Measurements from ENCODE around the gene KIF1B. TPM values are rescaled to one million over a fixed set of nuclear protein-coding genes. Genes with fewer than 3 reads are reported as not detected.
"Not testable (repeated sequence)": the region's sequence is repeated elsewhere in the genome, so short reads cannot be mapped to it uniquely, and the experiment has no call there.

Gene KIF1B
- total RNA-seq, 1 experiment from 2014 or later: 8.7 TPM

GRCh38 chr1:10426535-10426848 is 216.1 kb downstream of the KIF1B start:
- DNase-seq (ENCODE audit: low spot score): not testable (repeated sequence)

DNA sequence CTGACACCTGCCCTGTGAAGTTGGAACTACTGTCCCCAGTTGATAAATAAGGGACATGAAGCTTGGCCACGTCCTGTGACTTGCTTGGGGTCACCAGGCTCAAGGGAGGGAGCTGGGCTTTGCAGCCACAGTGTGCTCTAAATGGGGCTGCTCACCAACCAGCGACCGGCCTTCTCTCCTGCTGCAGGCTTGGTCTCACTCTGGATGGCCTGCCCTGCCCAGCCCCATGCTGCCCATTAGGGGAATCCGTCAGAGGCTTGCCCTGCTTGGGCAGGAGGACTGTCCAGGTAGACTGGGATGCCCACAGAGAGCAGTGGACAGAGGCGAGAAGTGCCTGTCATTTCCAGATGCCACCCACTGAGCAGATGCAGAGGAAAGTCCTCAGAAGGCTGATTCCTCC is 218.6 kb downstream of the KIF1B start:
- no peak for DNase-seq (ENCODE audit: low spot score)

GRCh38 chr1:10429868-10430215 is 219.5 kb downstream of the KIF1B start:
- DNase-seq (ENCODE audit: low spot score): no peak

DNA sequence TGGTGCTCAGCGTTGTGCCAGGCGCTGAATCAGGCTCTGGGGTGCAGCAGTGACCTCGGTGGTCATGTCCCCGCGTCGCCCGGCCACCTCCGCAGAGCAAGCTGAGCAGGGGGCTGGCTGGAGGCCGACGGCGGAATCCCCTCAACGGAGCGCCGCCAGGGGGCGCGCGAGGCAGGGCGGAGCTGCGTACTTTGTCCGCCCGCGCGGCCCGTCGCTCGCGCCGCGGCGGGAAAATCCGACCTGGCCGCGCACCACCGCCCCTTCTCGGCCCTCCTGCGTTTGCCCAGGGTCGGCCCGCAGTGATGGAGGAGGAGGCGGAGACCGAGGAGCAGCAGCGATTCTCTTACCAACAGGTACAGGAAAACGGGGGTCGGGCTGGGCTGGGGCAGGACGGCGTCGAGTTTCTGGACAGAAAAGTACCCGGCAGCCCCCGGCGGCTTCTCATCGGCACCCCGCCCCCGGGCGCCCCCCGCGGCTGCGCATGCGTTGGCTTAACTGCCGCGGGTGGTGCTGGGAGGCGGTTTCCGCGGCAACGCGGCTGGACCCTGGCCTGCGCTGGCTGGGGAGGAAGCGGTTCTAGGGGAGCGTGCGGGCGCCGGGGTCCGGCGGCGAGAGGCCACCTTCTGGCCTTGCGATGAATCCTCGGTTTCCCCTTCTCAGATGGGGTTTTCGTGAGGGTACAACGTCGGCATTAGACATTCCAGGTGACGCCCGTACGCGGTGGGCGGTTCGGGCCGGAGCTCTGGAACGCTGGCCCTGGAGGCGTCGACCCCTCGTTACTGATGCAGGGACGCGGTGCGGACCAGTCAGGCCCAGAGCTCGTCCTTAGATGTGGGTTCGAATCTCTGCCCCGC is 220.1 kb downstream of the KIF1B start, which contains the start of gene CENPS:
Gene CENPS, plus strand, starts transcription at position 218 of the 854 bp plus-strand sequence. Its CDS starts 85 bp downstream, at position 303.
- DNase-seq (ENCODE audit: low spot score): peak; percentile 88

Small RNA genes lying within 50 kb of the gene (small RNA-seq; reads per million reads assigned to genes)
- gene MIR1273D: not detected
- gene RNU6-37P: not detected
- not detected for gene RNU6-828P

Other genes starting within 250 kb of the KIF1B start
- not detected in 2 replicates for gene RBP7, start 213.3 kb upstream of the KIF1B start, total RNA-seq (2014; rRNA removed; shearing (Covaris generic))
- 35.4 and 41.1 TPM in 2 replicates for gene UBE4B, start 177.6 kb upstream of the KIF1B start, total RNA-seq (2014; rRNA removed; shearing (Covaris generic))
- 95.6 and 97.1 TPM in 2 replicates for gene PGD, start 188.5 kb downstream of the KIF1B start, total RNA-seq (2014; rRNA removed; shearing (Covaris generic))
- gene CENPS, start 219.9 kb downstream of the KIF1B start, total RNA-seq (2014; rRNA removed; shearing (Covaris generic)): 10.0 and 11.1 TPM in 2 replicates
- 0.23 TPM in 1 of 2 replicates, not detected in the other for gene CORT, start 239.5 kb downstream of the KIF1B start, total RNA-seq (2014; rRNA removed; shearing (Covaris generic))

Measured in HT-29 (cell line).